GM20431 (cell line): ENCODE results near the gene C7orf57.
"Not testable (repeated sequence)": the region's sequence is repeated elsewhere in the genome, so short reads cannot be mapped to it uniquely, and the experiment has no call there.

Experiments used
- in situ Hi-C: fragments of 300-500 bp; cut with MseI, MboI; formaldehyde crosslinking; loops from one replicate; pipeline ENCODE4 v1.15.0; 2020; ENCODE audit warnings: low sequenced_read_pairs; ENCODE audit not compliant: unreplicated experiment

The C7orf57 gene

DNA sequence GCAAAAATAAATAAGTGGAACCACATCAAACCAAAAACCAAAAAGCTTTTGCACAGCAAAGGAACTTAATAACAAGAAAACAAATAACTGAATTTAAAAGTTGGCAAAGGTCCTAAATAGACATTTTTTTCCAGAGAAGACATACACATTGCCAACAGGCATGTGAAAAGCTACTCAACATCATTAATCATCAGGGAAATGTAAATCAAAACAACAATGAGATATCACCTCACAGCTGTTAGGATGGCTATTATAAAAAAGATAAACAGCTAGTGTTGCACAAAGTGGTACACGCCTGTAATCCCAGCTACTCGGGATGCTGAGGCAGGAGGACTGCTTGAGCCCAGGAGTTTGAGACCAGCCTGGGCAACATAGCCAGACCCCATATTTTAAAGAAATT, 4.2 kb upstream of the C7orf57 start:
- in situ Hi-C loops, result no loop called here

DNA sequence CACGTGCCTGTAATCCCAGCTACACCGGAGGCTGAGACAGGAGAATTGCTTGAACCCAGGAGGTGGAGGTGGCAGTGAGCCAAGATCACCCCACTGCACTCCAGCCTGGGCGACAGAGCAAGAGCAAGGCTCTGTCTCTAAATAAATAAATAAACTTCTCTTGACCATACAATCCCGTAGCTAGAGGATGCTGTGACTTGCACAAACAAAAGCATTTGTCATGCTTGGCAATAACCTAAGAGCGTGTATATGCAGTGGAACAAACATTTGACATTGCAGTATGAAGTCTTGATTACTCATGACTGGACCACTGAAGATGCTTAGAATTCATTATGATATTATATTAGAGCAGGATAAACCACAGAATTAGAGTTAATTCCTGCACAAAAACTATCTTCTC, 1.4 kb upstream of the C7orf57 start:
- in situ Hi-C loops, result no loop called here

DNA sequence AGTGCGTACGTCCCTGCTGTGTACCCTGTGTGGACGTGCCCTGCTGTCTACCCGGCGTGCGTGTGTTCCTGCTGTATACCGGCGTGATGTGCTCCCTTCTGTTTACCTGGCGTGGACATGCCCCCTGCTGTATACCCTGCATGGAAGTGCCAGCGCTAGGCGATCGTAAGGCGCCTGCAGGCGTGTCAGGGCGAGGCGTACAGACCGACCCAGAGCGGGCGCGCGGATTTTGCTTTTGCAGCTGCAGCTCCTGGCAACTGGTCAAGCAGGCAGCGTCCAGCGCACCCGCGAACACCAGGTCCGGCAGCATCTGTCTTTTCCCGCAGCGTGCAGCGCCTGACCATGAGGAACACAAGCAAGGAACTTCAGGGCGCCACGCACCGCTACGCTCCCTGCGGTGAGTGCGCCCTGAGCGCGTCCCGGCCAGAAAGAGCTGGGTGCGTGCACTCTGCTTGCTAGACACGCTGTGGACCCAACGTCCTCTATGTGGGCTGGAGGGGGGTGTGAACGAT, 680 bp downstream of the C7orf57 start:
- in situ Hi-C loops, result no loop called here

DNA sequence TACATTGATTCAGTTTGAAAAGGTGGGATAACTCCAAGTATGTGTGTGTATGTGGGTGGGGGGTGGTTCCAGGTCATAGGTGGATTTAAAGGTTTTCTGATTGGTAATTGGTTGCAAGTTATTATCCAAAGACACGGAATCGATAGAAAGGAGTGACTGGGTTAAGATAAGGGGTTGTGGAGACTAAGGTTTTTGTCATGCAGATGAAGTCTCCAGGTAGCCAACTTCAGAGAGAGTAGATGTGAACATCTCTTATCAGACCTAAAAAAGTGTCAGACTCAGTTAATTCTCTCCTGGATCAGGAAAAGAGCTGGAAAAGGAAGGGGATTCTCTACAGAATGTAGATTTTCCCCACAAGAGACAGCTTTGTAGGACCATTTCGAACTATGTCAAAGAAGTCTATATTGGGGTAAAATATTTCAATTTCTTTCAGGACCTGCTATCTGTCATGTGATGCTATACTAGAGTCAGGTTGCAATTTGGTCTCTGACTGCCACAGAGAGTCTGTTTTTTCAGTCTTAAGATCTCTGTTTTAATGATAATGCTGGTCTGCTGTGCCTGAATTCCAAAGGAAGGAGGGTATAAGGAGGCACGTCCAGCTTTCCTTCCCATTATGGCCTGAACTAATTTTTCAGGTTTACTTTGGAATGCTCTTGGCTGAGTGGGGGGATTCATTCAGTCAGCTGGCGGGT, 3.6 kb downstream of the C7orf57 start:
- in situ Hi-C loops, result no loop called here

DNA sequence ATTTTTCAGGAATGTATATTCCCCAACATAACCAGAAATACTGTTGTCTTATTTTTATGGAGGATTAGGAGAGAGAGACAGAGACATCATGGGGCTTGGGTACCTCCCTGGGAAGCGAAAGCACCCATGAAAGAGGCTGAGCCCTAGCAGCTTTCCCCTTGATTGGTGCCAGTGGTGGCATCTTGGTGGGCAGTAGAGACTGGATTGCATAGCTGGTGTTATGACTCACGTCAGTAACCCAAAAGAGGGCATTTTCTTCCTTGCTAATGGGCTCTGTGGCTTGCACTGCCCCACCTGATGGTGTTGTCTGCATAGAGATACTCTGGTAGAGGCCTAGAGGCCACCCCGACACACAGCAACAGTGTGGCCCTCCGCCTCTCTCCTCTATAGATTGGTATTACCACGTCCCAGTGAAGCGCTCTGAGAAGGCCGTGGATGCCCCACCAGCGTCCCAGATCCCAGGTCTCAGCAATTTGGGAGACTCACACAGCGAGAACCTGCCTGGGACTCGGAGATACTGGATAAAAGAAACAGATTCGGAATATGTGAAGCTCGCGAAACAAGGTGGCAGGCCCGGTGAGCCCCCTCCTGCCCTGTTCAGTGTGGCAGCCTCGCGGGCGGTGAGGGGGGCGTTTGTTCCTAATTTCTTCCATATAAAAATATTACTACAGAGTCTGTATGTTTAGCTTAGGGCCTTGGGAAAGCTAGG, 5.8 kb downstream of the C7orf57 start:
- in situ Hi-C loops, result no loop called here

DNA sequence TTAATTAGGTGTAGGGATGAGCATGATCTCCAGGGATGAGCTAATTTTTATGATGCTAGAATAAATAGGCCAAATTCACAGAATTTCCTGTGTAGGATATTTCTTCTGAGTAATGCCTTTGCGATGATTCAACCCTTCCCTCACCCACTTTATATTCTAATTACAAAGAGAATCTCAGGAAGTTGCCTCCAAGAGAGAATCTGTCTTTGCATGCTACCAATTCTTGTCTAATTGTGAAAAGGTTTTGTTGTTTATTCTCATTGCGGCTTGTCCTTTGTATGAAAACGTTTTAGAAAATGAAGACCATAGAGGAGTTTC, 6.3 kb downstream of the C7orf57 start:
- in situ Hi-C loops, result no loop called here

DNA sequence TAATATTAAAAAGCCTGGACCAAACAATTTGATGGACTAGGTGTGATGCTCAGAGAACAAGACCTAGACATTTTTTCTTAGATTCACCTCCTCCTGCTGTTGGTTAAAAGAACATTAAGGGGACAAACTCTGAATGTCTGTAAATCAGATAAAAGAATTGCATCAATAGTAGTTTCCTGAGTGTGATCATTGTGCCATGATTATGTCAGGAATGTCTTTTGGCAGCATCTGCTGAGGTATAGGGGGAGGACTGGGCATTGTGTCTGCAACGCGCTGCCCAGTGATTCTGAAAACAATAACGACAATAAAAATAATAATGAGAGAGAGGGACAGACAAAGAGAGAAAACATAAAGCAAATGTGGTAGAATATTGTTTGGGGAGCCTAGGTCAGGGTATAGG, 6.9 kb downstream of the C7orf57 start:
- in situ Hi-C loops, result no loop called here

DNA sequence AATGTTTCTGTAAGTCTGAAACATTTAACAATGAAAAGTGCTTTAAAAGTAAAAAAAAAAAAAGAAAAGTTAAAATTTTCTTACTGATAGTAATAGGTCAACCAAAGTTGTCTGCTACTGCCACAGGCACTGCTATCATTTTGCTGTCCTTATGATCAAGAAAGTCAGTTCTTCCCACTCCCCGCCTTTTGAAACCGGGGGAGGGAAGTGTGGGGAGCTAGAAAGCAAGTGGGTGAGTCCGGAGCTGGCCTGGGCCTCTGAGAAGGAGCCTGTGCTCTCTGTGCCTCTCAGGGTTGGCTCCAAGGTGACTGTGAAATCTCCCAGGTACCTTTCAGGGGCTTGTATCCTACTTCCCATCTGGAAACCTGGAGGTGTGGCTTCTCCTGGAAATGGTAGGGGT, 7.3 kb downstream of the C7orf57 start:
- in situ Hi-C loops, result no loop called here

DNA sequence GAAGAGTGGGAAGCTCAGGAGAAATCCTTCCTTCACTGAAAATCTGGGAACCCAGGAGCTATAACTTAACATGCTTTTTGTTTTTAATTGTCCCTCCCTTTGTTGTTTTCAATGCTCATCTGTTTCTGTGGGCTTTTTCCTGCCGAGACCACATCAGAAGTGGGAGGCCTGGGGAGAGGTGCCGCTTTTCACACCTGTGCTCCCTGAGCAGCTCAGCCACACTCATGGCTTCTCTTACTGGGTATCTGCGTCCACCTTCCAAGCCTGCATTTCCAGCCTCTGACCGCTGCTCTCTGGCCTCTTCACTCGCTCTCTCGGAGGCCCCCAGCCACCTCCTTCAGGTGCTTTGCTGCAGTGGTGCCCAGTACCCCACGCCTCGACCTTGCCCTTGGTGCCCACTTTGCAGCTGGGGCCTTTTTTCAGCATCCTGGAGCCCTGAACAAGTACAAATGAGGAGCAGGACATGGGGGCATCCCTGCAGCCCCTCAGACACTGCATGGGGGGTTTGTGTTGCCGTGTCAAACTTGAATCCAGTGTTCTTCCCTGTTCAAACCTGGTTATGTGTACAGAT, 9.9 kb downstream of the C7orf57 start:
- in situ Hi-C loops, result no loop called here

DNA sequence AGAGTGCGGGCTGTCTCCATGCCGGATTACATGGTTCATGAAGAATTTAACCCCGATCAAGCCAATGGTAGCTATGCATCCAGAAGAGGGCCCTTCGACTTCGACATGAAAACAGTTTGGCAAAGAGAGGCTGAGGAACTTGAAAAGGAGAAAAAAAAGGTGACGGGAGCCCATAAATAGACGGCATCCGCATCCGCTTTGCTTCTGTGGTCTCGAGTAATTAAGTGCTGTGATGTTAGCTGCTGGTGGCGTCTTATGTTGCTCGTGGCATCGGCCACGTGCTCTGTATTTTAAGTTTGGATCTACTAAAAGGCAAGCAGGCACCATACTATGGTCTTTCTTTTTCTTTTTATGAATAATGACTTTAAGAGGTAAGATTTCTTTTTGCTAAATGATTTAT, 11.1 kb downstream of the C7orf57 start:
- in situ Hi-C loops, result no loop called here

DNA sequence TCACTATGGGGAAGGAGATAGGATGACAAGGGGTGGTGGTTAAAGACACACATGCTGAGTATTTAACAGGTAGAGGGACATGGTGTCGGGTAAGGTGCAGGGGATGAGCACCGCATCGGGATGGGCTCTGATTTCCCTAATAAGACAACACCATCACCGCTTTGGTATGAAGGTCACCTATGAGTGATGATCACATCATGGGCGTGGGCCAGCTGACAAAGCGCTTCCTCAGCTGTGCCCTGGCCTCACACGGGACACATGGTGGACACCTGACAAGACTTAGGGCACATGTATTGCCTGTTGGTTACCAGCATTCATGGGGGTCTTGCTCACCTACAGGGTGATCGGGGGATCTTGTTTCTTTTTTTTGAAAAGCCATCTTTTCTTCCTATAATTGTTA, 12.8 kb downstream of the C7orf57 start:
- in situ Hi-C loops, result no loop called here

DNA sequence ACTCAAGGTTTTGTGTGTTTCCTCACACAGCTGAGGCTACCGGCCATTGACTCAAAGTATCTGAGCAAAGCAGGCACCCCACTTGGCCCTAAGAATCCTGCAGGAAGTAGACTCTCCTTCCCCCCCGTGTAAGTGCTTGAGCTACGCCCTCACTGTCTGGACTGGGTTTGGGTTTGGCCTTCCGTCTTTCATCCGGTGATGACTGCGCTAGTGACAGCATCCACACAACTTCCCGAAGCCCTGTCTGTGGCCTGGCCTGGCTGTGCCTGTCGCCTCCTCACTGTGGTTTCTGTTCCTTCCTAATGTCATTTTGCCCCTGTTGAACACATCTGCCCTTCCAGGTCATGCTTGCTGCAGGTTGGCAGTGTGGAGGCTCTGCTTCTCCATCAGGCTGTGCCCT, 14.5 kb downstream of the C7orf57 start:
- in situ Hi-C loops, result no loop called here

DNA sequence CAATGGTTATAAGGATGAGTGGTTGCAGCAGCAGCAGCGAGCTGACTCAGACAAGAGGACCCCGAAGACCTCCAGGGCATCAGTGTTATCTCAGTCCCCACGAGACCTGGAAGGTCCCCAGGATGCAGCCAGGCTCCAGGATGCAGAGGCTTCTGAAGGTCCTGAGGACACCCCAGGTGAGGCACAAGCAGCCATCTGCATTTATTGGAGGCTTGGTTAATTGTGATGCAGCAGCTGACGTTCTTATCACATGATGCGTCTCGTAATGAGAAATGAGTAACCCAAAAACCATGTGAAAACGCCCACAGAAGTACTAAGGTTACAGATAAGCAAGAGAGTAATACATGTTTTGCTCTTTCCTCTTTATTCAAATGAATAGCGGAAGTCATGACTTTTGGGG, 17.4 kb downstream of the C7orf57 start:
- in situ Hi-C loops, result no loop called here

DNA sequence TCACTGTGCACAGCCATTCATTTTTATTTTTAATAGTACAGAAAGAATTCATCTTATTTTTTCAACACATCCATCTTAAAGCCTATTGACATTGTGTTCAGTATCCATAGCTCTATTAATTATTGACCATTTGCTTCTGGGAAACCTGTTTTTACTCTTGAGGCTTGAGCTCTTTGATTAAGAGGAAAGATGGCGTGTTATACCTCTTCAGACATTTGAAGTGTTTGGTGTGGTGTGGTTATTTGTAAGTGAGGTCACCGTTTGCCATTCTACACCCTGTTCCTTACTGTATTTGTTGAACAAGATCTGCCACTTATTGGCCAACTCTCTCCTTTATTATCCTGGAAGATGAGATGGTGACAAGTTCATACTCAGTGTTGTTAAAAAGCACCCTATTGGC, 18.4 kb downstream of the C7orf57 start:
- in situ Hi-C loops, result no loop called here

DNA sequence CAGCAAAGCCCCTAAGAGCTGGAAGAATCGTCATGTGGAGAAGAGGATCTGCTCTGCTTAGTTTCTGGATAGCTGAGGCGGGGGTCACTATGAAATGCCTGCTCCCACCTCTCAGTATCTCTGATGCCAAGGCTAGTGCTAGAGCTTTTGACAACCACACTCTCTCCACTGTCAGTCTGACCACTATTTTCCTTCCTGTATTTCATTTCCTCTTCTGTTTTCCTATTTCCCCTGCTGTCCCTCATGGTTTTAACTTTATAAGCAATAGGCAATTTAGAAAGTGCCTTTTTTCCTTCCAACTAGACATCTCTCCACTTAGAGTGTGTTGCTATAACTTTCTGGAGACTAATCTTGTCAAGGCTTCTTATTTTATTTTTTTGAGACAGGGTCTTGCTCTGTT, 23.6 kb downstream of the C7orf57 start:
- in situ Hi-C loops, result no loop called here

DNA sequence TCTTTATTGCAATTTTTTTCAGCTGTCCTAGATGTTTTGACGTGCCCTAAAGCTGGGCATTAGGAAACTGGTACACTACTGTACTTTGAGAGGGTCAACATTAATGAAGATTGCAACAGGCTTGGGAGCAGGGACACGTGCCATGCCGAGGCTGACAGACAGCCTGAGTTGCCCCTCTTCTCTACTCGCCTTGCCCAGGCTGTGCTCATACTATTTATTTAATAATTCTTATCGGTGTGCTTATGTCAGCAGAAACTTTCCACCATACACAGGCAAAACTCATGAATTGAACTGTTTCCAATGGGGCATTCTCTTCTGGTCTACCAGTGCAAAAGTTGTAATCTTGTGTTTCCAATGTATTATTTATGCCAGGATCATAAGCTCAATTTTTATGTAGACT, 24.4 kb downstream of the C7orf57 start:
- in situ Hi-C loops, result no loop called here

DNA sequence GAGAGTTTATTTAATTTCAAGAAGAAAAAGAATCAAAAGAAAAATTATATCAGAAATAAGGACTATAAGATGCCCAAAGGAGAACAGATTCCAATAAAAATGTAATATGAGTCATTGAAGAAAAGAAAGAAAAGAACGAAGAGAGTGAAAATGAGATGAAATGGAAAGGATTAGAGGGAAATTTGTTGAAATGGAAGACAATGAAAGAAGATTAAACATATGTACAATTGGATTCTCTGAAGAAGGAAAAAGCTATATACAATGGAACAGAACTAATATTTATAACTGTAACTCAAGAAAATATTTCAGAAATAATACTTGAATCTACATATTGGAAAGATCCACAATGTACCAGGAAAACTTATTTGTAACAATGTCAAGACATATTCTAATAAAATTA, 28.6 kb downstream of the C7orf57 start:
- in situ Hi-C loops, result no loop called here

DNA sequence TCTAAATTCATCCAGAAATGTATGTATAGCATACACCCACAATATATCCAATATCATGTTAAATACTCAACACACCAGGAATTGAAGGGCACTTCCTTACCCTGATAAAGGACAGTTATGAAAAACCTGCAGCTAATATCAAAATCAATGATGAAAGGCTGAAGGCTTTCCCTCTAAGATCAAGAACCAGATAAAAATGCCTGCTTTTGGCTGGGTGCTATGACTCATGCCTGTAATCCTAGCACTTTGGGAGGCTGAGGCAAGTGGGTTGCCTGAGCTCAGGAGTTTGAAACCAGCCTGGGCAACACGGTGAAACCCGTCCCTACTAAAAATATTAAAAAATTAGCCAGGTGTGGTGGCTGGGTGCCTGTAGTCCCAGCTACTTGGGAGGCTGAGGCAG, 32.1 kb downstream of the C7orf57 start:
- in situ Hi-C loops, result no loop called here

DNA sequence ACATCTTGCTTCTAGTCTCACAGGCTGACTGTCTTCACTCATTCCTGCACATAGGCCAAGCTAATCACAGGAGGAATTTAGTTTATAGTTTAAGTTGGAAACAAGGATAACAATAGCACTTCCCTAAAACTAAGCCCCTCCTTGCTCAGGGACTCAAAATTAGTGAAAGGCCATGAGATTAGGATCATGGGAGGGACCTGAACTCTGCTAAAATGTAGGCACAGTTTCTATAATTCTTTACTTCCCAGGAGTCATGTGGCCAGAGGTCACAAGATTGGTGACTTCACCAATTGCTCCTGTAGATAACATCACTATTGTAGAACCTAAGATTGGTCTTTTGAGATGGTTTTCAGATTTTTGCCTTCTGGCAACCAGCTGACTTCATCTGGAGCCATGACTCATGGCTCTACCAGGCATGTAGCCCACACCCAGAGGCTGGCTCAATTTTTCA, 38.9 kb downstream of the C7orf57 start:
- in situ Hi-C loops, result no loop called here

DNA sequence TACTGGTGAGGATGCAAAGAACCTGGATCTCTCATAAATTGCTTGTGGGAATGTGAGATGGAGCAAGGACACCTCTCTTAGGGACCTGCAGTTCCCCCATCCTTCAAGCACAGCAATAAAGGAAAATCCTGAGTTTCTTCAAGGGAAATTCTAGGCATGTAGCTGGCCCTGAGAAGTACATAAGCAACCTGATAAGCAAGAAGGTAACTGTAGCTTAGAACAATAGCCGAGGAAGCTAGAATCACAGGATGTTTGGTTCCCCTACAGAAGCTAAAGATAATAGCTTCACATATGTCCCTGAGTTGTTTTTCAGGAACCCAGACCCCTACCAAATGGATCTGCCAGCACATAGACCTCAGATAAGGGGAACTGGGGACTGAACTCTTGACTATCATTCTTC, 42.1 kb downstream of the C7orf57 start:
- in situ Hi-C loops, result no loop called here

DNA sequence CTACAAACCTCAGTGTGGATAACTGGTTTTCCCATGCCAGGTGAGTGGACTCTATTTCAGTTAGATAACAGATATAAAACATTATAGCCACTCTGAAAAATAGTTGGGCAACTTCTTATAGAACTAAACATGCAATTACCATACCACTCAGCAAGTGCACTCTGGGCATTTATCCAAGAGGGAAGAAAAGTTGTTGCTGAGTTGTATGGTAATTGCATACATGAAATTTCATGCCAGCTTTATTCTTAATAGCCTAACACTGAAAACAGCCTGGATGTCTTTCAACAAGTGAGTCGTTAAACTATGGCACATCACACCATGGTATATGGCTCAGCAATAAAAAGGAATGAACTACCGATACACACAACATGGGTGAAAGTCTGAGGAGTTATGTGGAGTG, 43.1 kb downstream of the C7orf57 start:
- in situ Hi-C loops, result no loop called here

DNA sequence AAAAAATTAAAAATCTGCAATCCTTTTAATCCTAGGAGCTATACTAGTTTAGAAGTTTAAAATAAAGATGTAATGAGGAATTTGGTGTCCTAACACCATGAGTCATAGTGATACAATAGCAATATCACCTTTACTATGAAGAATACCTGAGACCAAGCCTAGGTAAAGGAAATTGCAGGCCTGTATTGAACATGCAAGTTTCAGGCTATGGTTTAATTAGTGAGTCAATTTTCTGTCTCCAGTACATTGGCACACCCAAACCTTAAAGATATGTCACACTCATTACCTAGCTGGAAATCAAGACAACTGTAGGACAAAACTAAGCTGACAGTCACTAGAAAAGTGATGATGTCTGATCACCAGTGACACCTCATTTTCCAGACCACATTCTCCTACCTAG, 47.0 kb downstream of the C7orf57 start:
- in situ Hi-C loops, result not testable (repeated sequence)
